Keratinocyte (primary cell): ENCODE measurements around the gene PCAT6. TPM values are rescaled to one million over a fixed set of nuclear protein-coding genes. Genes with fewer than 3 reads are reported as not detected.
"Not testable (repeated sequence)": the region's sequence is repeated elsewhere in the genome, so short reads cannot be mapped to it uniquely, and the experiment has no call there.

Experiments used
- DNase-seq: peaks from one replicate; pipeline ENCODE4 v3.0.0-alpha.2; 2011; ENCODE audit warnings: low read depth, missing footprints, low spot score
- FAIRE-seq: peaks from 2 replicates; lab custom pipeline; 2011; peaks lifted over from hg19 to GRCh38; lab: Jason Lieb, UNC
- H2AFZ ChIP-seq: 2 replicates; pipeline ENCODE4 v1.6.0; 2012; ENCODE audit warnings: low read length, control low read depth, inconsistent platforms; ENCODE audit not compliant: control insufficient read depth
- H3K27ac ChIP-seq: 2 replicates; pipeline ENCODE4 v1.5.1; 2011; ENCODE audit warnings: low read length; ENCODE audit not compliant: control insufficient read depth, insufficient read depth
- H3K27me3 ChIP-seq: 3 replicates; pipeline ENCODE4 v1.6.0; 2011; ENCODE audit warnings: low read length; ENCODE audit not compliant: control insufficient read depth, insufficient read depth; ENCODE audit errors: extremely low read depth
- H3K36me3 ChIP-seq, 2 experiments: 2 replicates in 1 of 2; 3 replicates in 1 of 2; pipeline ENCODE4 v1.5.1; 2011; ENCODE audit warnings: low read length in 2 of 2, mild to moderate bottlenecking in 1 of 2; ENCODE audit not compliant: control insufficient read depth in 2 of 2, insufficient read depth in 2 of 2; ENCODE audit errors: extremely low read depth in 1 of 2
- H3K4me1 ChIP-seq: 3 replicates; pipeline ENCODE4 v1.5.1; 2011; ENCODE audit warnings: low read length; ENCODE audit not compliant: control insufficient read depth, insufficient read depth; ENCODE audit errors: extremely low read depth
- H3K4me2 ChIP-seq: 3 replicates; pipeline ENCODE4 v1.6.0; 2011; ENCODE audit warnings: low read depth, low read length; ENCODE audit not compliant: control insufficient read depth, insufficient read depth; ENCODE audit errors: extremely low read depth
- H3K4me3 ChIP-seq, 3 experiments: fragments of 200-600 bp in 1 of 3; sonication (generic) in 1 of 3; 2 replicates in 2 of 3; 3 replicates in 1 of 3; pipeline ENCODE4 v1.5.1; 2011 to 2016; ENCODE audit warnings: low read length in 3 of 3, mild to moderate bottlenecking in 3 of 3, control low read depth in 2 of 3, inconsistent platforms in 1 of 3, low read depth in 1 of 3, mixed read lengths in 1 of 3, mixed run types in 1 of 3, moderate library complexity in 1 of 3; ENCODE audit not compliant: control insufficient read depth in 2 of 3, insufficient read depth in 2 of 3; ENCODE audit errors: extremely low read depth in 1 of 3
- H3K79me2 ChIP-seq: 2 replicates; pipeline ENCODE4 v1.6.0; 2012; ENCODE audit warnings: low read length; ENCODE audit not compliant: control insufficient read depth, insufficient read depth
- H3K9ac ChIP-seq: 3 replicates; pipeline ENCODE4 v1.6.0; 2011; ENCODE audit warnings: low read length; ENCODE audit not compliant: control insufficient read depth, insufficient read depth; ENCODE audit errors: extremely low read depth
- H3K9me1 ChIP-seq: 3 replicates; pipeline ENCODE4 v1.6.0; 2011; ENCODE audit warnings: low read length; ENCODE audit not compliant: control insufficient read depth, insufficient read depth; ENCODE audit errors: extremely low read depth
- H3K9me3 ChIP-seq: 2 replicates; pipeline ENCODE4 v1.5.1; 2012; ENCODE audit warnings: low read depth, low read length; ENCODE audit not compliant: control insufficient read depth
- H4K20me1 ChIP-seq: 3 replicates; pipeline ENCODE4 v1.6.0; 2011; ENCODE audit warnings: low read length; ENCODE audit not compliant: control insufficient read depth, insufficient read depth; ENCODE audit errors: extremely low read depth
- EZH2 ChIP-seq: IDR thresholded peaks from one replicate; pipeline ENCODE4 v1.6.1; 2012; ENCODE audit warnings: inconsistent platforms, mild to moderate bottlenecking, low read length, moderate library complexity
- dilution Hi-C: fragments of 300-500 bp; cut with MboI; formaldehyde crosslinking; loops from one replicate; pipeline ENCODE4 v1.7.0; 2020; ENCODE audit warnings: low sequenced_read_pairs; ENCODE audit not compliant: extremely low pct_ligation_motif_present
- polyA plus RNA-seq, 5 experiments: library from polyadenylated mRNA; depleted of rRNA in 3 of 5; stranded (reverse) in 3 of 5; stranded (forward) in 1 of 5; unstranded in 1 of 5; fragments of >200 nt; gene quantifications; 1 replicate in 1 of 5; 2 replicates in 3 of 5; 3 replicates in 1 of 5; pipeline versions ENCODE4 v1.2.1 to v1.2.3, GENCODE V29; 2011 to 2012; ENCODE audit warnings: missing spikeins in 2 of 5, low read depth in 1 of 5, low replicate concordance in 1 of 5
- TF ChIP-seq, protein P1 (sequence below), 3 experiments: IDR thresholded peaks in 1 of 3; conservative IDR thresholded peaks in 1 of 3; optimal IDR thresholded peaks in 1 of 3; 2 replicates in 2 of 3; 3 replicates in 1 of 3; pipeline versions ENCODE3 to v1.5.1; 2011; ENCODE audit warnings: low read length in 3 of 3, mild to moderate bottlenecking in 3 of 3, moderate library complexity in 2 of 3, control low read depth in 1 of 3, inconsistent platforms in 1 of 3; ENCODE audit not compliant: insufficient read depth in 2 of 3; ENCODE audit errors: extremely low read depth in 1 of 3

Gene PCAT6
- polyA plus RNA-seq, 1 donor (not counting 4 experiments of a cell fraction or from before 2014, with no cell fraction given) = 1.6 TPM

DNA sequence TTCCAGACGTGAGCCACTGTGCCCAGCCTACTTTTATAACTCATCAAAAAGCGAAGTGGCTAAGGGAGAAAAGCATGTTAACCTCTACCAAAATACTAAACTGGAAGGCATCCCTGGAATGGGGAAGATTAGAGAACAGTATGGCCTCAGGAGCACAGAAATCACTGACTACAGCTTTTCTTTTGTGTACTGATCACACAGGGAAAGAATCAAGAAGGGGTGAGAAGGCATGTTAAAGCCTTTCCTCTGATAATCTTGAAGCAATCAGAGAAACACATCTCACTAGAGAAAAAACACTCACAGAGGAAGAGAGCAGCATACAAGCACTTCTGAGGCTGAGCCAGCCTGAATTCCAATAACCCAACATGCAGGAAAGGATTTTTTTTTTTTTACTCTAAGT lies 10.7 kb downstream of the PCAT6 start:
- TF ChIP-seq, protein P1, sequence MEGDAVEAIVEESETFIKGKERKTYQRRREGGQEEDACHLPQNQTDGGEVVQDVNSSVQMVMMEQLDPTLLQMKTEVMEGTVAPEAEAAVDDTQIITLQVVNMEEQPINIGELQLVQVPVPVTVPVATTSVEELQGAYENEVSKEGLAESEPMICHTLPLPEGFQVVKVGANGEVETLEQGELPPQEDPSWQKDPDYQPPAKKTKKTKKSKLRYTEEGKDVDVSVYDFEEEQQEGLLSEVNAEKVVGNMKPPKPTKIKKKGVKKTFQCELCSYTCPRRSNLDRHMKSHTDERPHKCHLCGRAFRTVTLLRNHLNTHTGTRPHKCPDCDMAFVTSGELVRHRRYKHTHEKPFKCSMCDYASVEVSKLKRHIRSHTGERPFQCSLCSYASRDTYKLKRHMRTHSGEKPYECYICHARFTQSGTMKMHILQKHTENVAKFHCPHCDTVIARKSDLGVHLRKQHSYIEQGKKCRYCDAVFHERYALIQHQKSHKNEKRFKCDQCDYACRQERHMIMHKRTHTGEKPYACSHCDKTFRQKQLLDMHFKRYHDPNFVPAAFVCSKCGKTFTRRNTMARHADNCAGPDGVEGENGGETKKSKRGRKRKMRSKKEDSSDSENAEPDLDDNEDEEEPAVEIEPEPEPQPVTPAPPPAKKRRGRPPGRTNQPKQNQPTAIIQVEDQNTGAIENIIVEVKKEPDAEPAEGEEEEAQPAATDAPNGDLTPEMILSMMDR (optimal IDR thresholded peaks at IDR 0.05 in 1 of 3, IDR thresholded peaks at IDR 0.05 in 1 of 3, conservative IDR thresholded peaks at IDR 0.05 in 1 of 3; ENCODE audit: extremely low read depth in 1 of 3, insufficient read depth in 2 of 3, low read length in 3 of 3) = no peak
- TF ChIP-seq EZH2 = no peak
- Histone ChIP-seq H2AFZ (peak overlapping the region; percentile 85), H4K20me1 (no peaks in the 10 kb centered on the region)

DNA sequence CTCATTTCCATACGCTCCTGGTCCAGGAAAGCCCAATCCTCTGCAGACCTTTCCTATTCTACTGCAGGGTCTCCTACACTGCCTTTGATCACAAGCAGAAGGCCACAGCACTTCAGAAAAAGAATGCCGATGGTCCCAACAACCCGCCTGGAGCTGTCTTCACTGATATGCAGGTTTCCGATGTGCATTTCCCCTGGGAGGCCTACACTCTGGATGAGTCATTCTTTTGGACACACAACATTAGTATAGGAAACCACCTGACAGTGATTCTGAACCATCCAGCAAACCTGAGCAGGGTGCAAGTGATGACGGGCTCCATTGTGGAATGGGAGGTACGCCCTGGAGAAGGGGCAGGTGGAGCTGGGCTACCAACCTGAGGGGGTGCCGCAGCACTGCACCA lies 15.0 kb downstream of the PCAT6 start:
- no peaks in the 10 kb centered on the region for H4K20me1 ChIP-seq
- H2AFZ ChIP-seq = no peak overlapping the region
- no peak overlapping the region for H3K4me2 ChIP-seq
- TF ChIP-seq, protein P1 (optimal IDR thresholded peaks at IDR 0.05 in 1 of 3, IDR thresholded peaks at IDR 0.05 in 1 of 3, conservative IDR thresholded peaks at IDR 0.05 in 1 of 3; ENCODE audit: extremely low read depth in 1 of 3, insufficient read depth in 2 of 3, low read length in 3 of 3) = no peak
- TF ChIP-seq EZH2 = no peak
- no peaks in the 10 kb centered on the region for H3K27me3 ChIP-seq
- DNase-seq (no peak), FAIRE-seq (no peak)
- H3K27ac ChIP-seq = no peak overlapping the region
- no peak overlapping the region for H3K9ac ChIP-seq
- H3K9me1 ChIP-seq = no peaks in the 10 kb centered on the region
- no peaks in the 10 kb centered on the region for H3K9me3 ChIP-seq
- H3K79me2 ChIP-seq = no peaks in the 10 kb centered on the region
- dilution Hi-C loops = no loop called here
- H3K36me3 ChIP-seq = no peaks in the 10 kb centered on the region
- peaks cover 8% of the 10 kb centered on the region for H3K4me1 ChIP-seq
- H3K4me3 ChIP-seq = no peak overlapping the region

More for the DNA sequence above, 10.7 kb downstream of the PCAT6 start:
- FAIRE-seq (peak; percentile 49), DNase-seq (no peak)
- Histone ChIP-seq H3K9ac (no peak overlapping the region), H3K79me2 (no peaks in the 10 kb centered on the region), H3K9me1 (no peaks in the 10 kb centered on the region), H3K27me3 (no peaks in the 10 kb centered on the region), H3K36me3 (no peaks in the 10 kb centered on the region), H3K9me3 (no peaks in the 10 kb centered on the region), H3K4me3 (no peak overlapping the region), H3K4me2 (peak overlapping the region; percentile 29), H3K27ac (no peak overlapping the region), H3K4me1 (peaks cover 8% of the 10 kb centered on the region)
- dilution Hi-C loops = no loop called here

DNA sequence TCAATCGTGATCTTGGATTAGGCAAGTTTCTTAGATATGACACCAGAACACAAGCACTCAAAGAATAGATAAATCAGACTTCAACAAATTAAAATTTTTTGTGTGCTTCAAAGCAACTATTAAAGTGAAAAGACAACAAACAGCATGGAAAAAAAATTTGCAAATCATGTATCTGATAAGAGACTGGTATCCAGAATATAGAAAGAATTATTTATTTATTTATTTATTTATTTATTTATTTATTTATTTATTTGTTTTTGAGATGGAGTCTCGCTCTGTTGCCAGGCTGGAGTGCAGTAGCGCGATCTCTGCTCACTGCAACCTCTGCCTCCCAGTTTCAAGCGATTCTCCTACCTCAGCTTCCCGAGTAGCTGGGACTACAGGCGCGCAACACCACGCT lies 18.5 kb downstream of the PCAT6 start:
- H3K9ac ChIP-seq, H4K20me1 ChIP-seq, H3K36me3 ChIP-seq, H3K9me1 ChIP-seq, H3K4me3 ChIP-seq, H3K9me3 ChIP-seq, H3K79me2 ChIP-seq, DNase-seq, H3K4me2 ChIP-seq, H3K27ac ChIP-seq, dilution Hi-C loops, FAIRE-seq, H3K4me1 ChIP-seq, H3K27me3 ChIP-seq, H2AFZ ChIP-seq: not testable (repeated sequence)
